ENCODE measurements around the gene PTPN23.

The PTPN23 gene

DNA sequence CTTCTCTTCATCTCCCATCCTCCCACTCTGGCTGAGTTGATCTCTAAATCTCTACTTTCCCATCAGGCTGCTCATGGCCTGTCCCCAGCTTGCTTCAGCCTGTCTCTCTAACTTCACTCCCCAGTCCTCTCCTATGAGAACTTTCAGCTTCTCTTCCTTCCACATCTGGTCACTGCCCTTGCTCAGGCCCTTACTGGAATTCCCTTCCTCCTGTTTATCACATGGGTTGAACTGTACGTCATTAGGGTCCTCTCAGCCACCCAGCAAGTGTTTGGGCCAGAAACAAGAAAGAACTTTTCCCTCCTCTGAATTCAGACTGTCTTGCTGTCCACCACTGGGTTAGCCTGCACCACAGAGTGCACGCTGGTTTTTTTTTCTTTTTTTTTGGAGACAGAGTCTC, 5.0 kb downstream of the PTPN23 start:
- Histone ChIP-seq H3K36me3 (ENCODE audit: low read length) (no peaks in the 10 kb centered on the region), H3K27me3 (ENCODE audit: low read length) (no peaks in the 10 kb centered on the region), H3K4me2 (ENCODE audit: low read depth, low read length, poor library complexity, severe bottlenecking) (no peak overlapping the region), H3K9ac (ENCODE audit: low read length) (no peak overlapping the region), H3F3A (ENCODE audit: insufficient read depth) (no peaks in the 10 kb centered on the region), H3K9me3 (ENCODE audit: insufficient read depth, low read length) (no peaks in the 10 kb centered on the region), H3K27ac (ENCODE audit: low read depth, low read length) (no peak overlapping the region), H3K4me3 (ENCODE audit: insufficient read depth, low read length, poor library complexity, severe bottlenecking) (no peak overlapping the region), H3K9me2 (replicated peaks; ENCODE audit: insufficient read depth, low read length) (no peaks in the 10 kb centered on the region), H4K20me1 (ENCODE audit: low read depth, low read length) (0 out of 2 replicates have a peak, but pooled peaks cover 7% of the 10 kb centered on the region), H3K79me2 (ENCODE audit: insufficient read depth, low read length) (peaks cover 88% of the 10 kb centered on the region), H2AFZ (ENCODE audit: low read depth, low read length, severe bottlenecking) (no peak overlapping the region)
- no peak for TF ChIP-seq EZH2phosphoT487 (conservative IDR thresholded peaks at IDR 0.05; ENCODE audit: low read length)

- Histone ChIP-seq H3K36me3 (ENCODE audit: low read length) (no peaks in the 10 kb centered on the region), H3K9ac (ENCODE audit: low read length) (no peak overlapping the region), H3K4me2 (ENCODE audit: low read depth, low read length, poor library complexity, severe bottlenecking) (no peak overlapping the region), H3F3A (ENCODE audit: insufficient read depth) (no peaks in the 10 kb centered on the region), H3K79me2 (ENCODE audit: insufficient read depth, low read length) (peaks cover 71% of the 10 kb centered on the region), H3K9me2 (replicated peaks; ENCODE audit: insufficient read depth, low read length) (no peaks in the 10 kb centered on the region), H2AFZ (ENCODE audit: low read depth, low read length, severe bottlenecking) (no peak overlapping the region), H3K27me3 (ENCODE audit: low read length) (no peaks in the 10 kb centered on the region), H3K4me3 (ENCODE audit: insufficient read depth, low read length, poor library complexity, severe bottlenecking) (no peak overlapping the region), H4K20me1 (ENCODE audit: low read depth, low read length) (no peaks in the 10 kb centered on the region), H3K27ac (ENCODE audit: low read depth, low read length) (no peak overlapping the region), H3K9me3 (ENCODE audit: insufficient read depth, low read length) (no peaks in the 10 kb centered on the region)
- TF ChIP-seq CTCF (IDR thresholded peaks at IDR 0.05; ENCODE audit: insufficient read depth, low read length, poor library complexity, severe bottlenecking) (no peak), EZH2phosphoT487 (conservative IDR thresholded peaks at IDR 0.05; ENCODE audit: low read length) (no peak)
These were observed 12.1 kb downstream of the PTPN23 start for GRCh38 chr3:47392933-47393332.

DNA sequence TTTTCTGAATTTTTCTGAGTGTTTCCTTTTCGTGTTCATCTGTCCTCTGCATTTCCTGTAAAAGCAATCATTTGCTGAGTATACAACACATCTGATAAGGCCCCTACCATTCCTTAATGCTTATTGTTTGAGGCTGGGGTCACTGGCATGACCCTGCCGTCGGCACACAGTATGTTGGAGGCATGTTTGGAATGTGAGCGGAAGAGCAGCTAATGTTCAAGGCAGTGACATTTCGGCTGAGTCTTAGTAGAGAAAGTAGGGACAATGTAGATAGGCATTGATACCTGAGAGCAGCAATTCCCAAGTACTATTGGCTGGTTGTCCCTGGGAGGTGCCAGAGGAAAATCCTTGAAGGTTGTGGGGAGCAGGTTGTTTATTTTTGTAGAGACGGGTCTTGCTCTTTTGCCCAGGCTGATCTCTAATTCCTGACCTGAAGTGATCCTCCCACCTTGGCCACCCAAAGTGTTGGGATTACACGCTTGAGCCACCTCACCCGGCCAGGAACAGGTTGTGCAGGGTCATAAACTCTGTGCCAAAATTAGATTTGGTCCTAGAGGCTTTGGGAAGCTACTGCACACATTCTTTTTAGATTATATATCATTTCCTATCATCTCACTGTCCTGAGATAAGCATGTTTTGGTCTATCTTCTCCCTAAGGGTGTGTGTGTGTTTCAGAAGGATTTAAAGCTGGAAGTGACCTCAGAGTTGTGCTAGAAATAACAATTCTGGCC, 13.5 kb downstream of the PTPN23 start:
- H3K79me2 ChIP-seq (ENCODE audit: insufficient read depth, low read length): peaks cover 63% of the 10 kb centered on the region

More for the DNA sequence above, 13.5 kb downstream of the PTPN23 start:
- no peaks in the 10 kb centered on the region for H3F3A ChIP-seq (ENCODE audit: insufficient read depth)
- H3K4me2 ChIP-seq (ENCODE audit: low read depth, low read length, poor library complexity, severe bottlenecking): no peak overlapping the region
- no peak overlapping the region for H3K4me3 ChIP-seq (ENCODE audit: insufficient read depth, low read length, poor library complexity, severe bottlenecking)
- H3K27me3 ChIP-seq (ENCODE audit: low read length): no peaks in the 10 kb centered on the region
- H4K20me1 ChIP-seq (ENCODE audit: low read depth, low read length): no peaks in the 10 kb centered on the region
- no peaks in the 10 kb centered on the region for H3K9me3 ChIP-seq (ENCODE audit: insufficient read depth, low read length)
- no peak overlapping the region for H3K9ac ChIP-seq (ENCODE audit: low read length)
- H3K36me3 ChIP-seq (ENCODE audit: low read length): no peaks in the 10 kb centered on the region
- H2AFZ ChIP-seq (ENCODE audit: low read depth, low read length, severe bottlenecking): no peak overlapping the region
- H3K9me2 ChIP-seq (replicated peaks; ENCODE audit: insufficient read depth, low read length): no peaks in the 10 kb centered on the region
- no peak for TF ChIP-seq EZH2phosphoT487 (conservative IDR thresholded peaks at IDR 0.05; ENCODE audit: low read length)
- no peak for TF ChIP-seq CTCF (IDR thresholded peaks at IDR 0.05; ENCODE audit: insufficient read depth, low read length, poor library complexity, severe bottlenecking)
- no peak overlapping the region for H3K27ac ChIP-seq (ENCODE audit: low read depth, low read length)
